ENCODE data around the gene LGALS4.

LGALS4 gene

DNA sequence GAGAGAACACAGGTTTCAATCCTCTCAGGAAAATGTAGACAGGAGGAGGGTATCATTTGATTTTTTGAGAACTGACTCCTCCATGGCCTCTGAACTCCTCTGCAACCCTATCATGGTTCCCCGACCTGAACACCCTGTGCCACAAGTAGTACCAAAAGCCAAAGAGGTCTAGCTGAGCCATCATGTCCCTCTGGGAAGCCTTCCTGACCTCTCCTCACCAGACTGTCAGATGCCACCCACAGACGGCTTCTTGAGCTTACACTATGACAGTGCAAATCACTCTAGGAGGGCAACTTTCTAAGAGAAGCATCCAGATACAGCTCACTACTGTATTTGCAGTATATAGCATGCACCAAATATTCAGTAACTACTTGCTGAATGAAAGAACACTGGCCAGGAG, 33.4 kb upstream of the LGALS4 start:
- H3K4me3 ChIP-seq (ENCODE audit: low read depth, low read length, poor library complexity, severe bottlenecking) = no peak overlapping the region
- no peaks in the 10 kb centered on the region; the same call in 1 of the 2 replicates for H3F3A ChIP-seq (ENCODE audit: insufficient read depth, low read length)
- H2AFZ ChIP-seq (ENCODE audit: low read length) = no peak overlapping the region
- no peaks in the 10 kb centered on the region for H3K27me3 ChIP-seq (ENCODE audit: insufficient read depth, low read length)
- H3K9ac ChIP-seq (ENCODE audit: low read length) = no peak overlapping the region
- no peaks in the 10 kb centered on the region for H3K9me2 ChIP-seq (ENCODE audit: low read depth, low read length)
- no peaks in the 10 kb centered on the region for H3K9me3 ChIP-seq (ENCODE audit: low read length)
- H3K79me2 ChIP-seq (ENCODE audit: insufficient read depth, low read length) = peaks cover 24% of the 10 kb centered on the region
- no peak overlapping the region for H3K4me2 ChIP-seq (ENCODE audit: low read length)
- peaks cover 29% of the 10 kb centered on the region for H3K4me1 ChIP-seq (ENCODE audit: insufficient read depth, low read length, severe bottlenecking)
- TF ChIP-seq CTCF (IDR thresholded peaks at IDR 0.05; ENCODE audit: low read length) (no peak), EZH2 (IDR thresholded peaks at IDR 0.05; ENCODE audit: borderline replicate concordance, low read length) (no peak)
- H4K20me1 ChIP-seq (ENCODE audit: insufficient read depth, low read length) = peaks cover 3% of the 10 kb centered on the region; the same call in 1 of the 2 replicates
- no peak overlapping the region for H3K27ac ChIP-seq (ENCODE audit: low read depth, low read length, poor library complexity, severe bottlenecking)
- H3K36me3 ChIP-seq (ENCODE audit: insufficient read depth, low read length) = peaks cover 80% of the 10 kb centered on the region

DNA sequence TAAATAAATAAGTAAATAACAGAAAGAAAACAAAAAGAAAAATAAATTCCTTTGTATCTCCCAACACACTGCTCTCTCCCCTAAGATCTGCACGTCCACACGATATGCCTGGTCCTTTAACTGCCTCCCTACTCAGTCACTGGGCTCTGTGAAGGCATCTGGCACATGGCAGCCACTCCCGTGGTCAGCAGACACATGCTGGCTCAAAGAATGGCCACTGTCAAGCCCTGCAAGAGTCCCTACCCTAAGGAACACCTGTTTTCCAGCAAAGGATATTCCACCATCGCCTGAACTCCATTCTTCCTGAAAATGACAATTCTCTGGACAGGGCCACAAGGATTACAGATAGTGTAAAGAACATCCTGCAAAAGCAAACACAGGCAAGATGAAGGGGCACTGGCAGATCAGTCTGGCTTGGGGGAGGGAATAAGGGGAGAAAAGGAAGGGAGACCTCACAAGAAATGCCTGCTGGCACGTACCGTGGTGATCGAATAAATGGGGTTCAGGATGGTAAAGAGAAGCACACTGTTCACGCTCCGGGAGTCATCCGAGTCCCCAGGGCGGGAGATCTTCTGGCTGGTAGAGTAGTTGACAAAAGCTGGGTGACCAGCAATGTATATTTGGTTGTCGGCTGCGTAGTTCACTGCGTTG, 32.8 kb upstream of the LGALS4 start:
- peaks cover 86% of the 10 kb centered on the region for H3K36me3 ChIP-seq (ENCODE audit: insufficient read depth, low read length)

GRCh38 chr19:38844093-38844686, 31.4 kb upstream of the LGALS4 start:
- Histone ChIP-seq H3K9me2 (ENCODE audit: low read depth, low read length) (no peaks in the 10 kb centered on the region), H3K9me3 (ENCODE audit: low read length) (no peaks in the 10 kb centered on the region), H3K4me2 (ENCODE audit: low read length) (no peak overlapping the region), H4K20me1 (ENCODE audit: insufficient read depth, low read length) (peaks cover 3% of the 10 kb centered on the region; the same call in 1 of the 2 replicates), H3K27ac (ENCODE audit: low read depth, low read length, poor library complexity, severe bottlenecking) (no peak overlapping the region), H3K4me1 (ENCODE audit: insufficient read depth, low read length, severe bottlenecking) (peaks cover 25% of the 10 kb centered on the region), H3K27me3 (ENCODE audit: insufficient read depth, low read length) (no peaks in the 10 kb centered on the region), H3K36me3 (ENCODE audit: insufficient read depth, low read length) (peaks cover 99% of the 10 kb centered on the region), H3K9ac (ENCODE audit: low read length) (no peak overlapping the region), H2AFZ (ENCODE audit: low read length) (no peak overlapping the region), H3F3A (ENCODE audit: insufficient read depth, low read length) (no peaks in the 10 kb centered on the region; the same call in 1 of the 2 replicates), H3K4me3 (ENCODE audit: low read depth, low read length, poor library complexity, severe bottlenecking) (no peak overlapping the region), H3K79me2 (ENCODE audit: insufficient read depth, low read length) (peaks cover 24% of the 10 kb centered on the region)
- TF ChIP-seq EZH2 (IDR thresholded peaks at IDR 0.05; ENCODE audit: borderline replicate concordance, low read length) (no peak), CTCF (IDR thresholded peaks at IDR 0.05; ENCODE audit: low read length) (no peak)

More for the DNA sequence above, 32.8 kb upstream of the LGALS4 start:
- peaks cover 3% of the 10 kb centered on the region; the same call in 1 of the 2 replicates for H4K20me1 ChIP-seq (ENCODE audit: insufficient read depth, low read length)
- no peak overlapping the region for H3K27ac ChIP-seq (ENCODE audit: low read depth, low read length, poor library complexity, severe bottlenecking)
- no peak overlapping the region for H3K4me2 ChIP-seq (ENCODE audit: low read length)
- TF ChIP-seq EZH2 (IDR thresholded peaks at IDR 0.05; ENCODE audit: borderline replicate concordance, low read length) (no peak), CTCF (IDR thresholded peaks at IDR 0.05; ENCODE audit: low read length) (no peak)
- H3K79me2 ChIP-seq (ENCODE audit: insufficient read depth, low read length) = peaks cover 24% of the 10 kb centered on the region
- H3K9ac ChIP-seq (ENCODE audit: low read length) = no peak overlapping the region
- H3K4me3 ChIP-seq (ENCODE audit: low read depth, low read length, poor library complexity, severe bottlenecking) = no peak overlapping the region
- no peaks in the 10 kb centered on the region for H3K9me2 ChIP-seq (ENCODE audit: low read depth, low read length)
- H2AFZ ChIP-seq (ENCODE audit: low read length) = no peak overlapping the region
- peaks cover 25% of the 10 kb centered on the region for H3K4me1 ChIP-seq (ENCODE audit: insufficient read depth, low read length, severe bottlenecking)
- no peaks in the 10 kb centered on the region for H3K27me3 ChIP-seq (ENCODE audit: insufficient read depth, low read length)
- H3F3A ChIP-seq (ENCODE audit: insufficient read depth, low read length) = no peaks in the 10 kb centered on the region; the same call in 1 of the 2 replicates
- H3K9me3 ChIP-seq (ENCODE audit: low read length) = no peaks in the 10 kb centered on the region
